HEK293 (cell line): Measurements from ENCODE around the gene ARHGEF26.

Experiments used
- ZBTB8A ChIP-seq: fragments of 450-650 bp; formaldehyde crosslinking; IDR thresholded peaks from 2 replicates; pipeline ENCODE4 v1.5.1; 2016; ENCODE audit warnings: missing biosample characterization, missing genetic modification characterization
- ZNF138 ChIP-seq: fragments of 450-650 bp; formaldehyde crosslinking; IDR thresholded peaks from 2 replicates; pipeline ENCODE4 v1.5.1; 2016; ENCODE audit warnings: missing biosample characterization, missing genetic modification characterization, borderline replicate concordance
- ZSCAN30 ChIP-seq: fragments of 450-650 bp; IDR thresholded peaks from 2 replicates; pipeline ENCODE4 v1.5.1; 2018; ENCODE audit warnings: missing biosample characterization, mild to moderate bottlenecking, missing genetic modification characterization, moderate library complexity
- TF ChIP-seq, protein P1 (sequence below): fragments of 450-650 bp; formaldehyde crosslinking; IDR thresholded peaks from 2 replicates; pipeline ENCODE4 v1.5.1; 2016; ENCODE audit warnings: missing biosample characterization, missing genetic modification characterization
- TF ChIP-seq, protein P2 (sequence below): fragments of 450-650 bp; formaldehyde crosslinking; IDR thresholded peaks from 2 replicates; pipeline ENCODE4 v1.5.1; 2016; ENCODE audit warnings: missing biosample characterization, missing genetic modification characterization, borderline replicate concordance
- TF ChIP-seq, protein P3 (sequence below): fragments of 450-650 bp; formaldehyde crosslinking; IDR thresholded peaks from 2 replicates; pipeline ENCODE4 v1.5.1; 2016; ENCODE audit warnings: missing biosample characterization, missing genetic modification characterization

- TF ChIP-seq, protein P1, sequence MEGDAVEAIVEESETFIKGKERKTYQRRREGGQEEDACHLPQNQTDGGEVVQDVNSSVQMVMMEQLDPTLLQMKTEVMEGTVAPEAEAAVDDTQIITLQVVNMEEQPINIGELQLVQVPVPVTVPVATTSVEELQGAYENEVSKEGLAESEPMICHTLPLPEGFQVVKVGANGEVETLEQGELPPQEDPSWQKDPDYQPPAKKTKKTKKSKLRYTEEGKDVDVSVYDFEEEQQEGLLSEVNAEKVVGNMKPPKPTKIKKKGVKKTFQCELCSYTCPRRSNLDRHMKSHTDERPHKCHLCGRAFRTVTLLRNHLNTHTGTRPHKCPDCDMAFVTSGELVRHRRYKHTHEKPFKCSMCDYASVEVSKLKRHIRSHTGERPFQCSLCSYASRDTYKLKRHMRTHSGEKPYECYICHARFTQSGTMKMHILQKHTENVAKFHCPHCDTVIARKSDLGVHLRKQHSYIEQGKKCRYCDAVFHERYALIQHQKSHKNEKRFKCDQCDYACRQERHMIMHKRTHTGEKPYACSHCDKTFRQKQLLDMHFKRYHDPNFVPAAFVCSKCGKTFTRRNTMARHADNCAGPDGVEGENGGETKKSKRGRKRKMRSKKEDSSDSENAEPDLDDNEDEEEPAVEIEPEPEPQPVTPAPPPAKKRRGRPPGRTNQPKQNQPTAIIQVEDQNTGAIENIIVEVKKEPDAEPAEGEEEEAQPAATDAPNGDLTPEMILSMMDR: no peak
- TF ChIP-seq ZBTB8A (no peak), ZSCAN30 (tag by site-specific recombination) (no peak), ZNF138 (no peak)
- TF ChIP-seq, protein P2, sequence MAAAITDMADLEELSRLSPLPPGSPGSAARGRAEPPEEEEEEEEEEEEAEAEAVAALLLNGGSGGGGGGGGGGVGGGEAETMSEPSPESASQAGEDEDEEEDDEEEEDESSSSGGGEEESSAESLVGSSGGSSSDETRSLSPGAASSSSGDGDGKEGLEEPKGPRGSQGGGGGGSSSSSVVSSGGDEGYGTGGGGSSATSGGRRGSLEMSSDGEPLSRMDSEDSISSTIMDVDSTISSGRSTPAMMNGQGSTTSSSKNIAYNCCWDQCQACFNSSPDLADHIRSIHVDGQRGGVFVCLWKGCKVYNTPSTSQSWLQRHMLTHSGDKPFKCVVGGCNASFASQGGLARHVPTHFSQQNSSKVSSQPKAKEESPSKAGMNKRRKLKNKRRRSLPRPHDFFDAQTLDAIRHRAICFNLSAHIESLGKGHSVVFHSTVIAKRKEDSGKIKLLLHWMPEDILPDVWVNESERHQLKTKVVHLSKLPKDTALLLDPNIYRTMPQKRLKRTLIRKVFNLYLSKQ (tag by site-specific recombination): no peak
- TF ChIP-seq, protein P3, sequence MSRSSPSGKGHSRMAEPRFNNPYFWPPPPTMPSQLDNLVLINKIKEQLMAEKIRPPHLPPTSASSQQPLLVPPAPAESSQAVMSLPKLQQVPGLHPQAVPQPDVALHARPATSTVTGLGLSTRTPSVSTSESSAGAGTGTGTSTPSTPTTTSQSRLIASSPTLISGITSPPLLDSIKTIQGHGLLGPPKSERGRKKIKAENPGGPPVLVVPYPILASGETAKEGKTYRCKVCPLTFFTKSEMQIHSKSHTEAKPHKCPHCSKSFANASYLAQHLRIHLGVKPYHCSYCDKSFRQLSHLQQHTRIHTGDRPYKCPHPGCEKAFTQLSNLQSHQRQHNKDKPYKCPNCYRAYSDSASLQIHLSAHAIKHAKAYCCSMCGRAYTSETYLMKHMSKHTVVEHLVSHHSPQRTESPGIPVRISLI (tag by site-specific recombination): no peak
Measured at GRCh38 chr3:154250291-154250690, 129.1 kb downstream of the ARHGEF26 start.
